Measurements from ENCODE around the gene CACNA2D3.

GRCh38 chr3:54134713-54135112, 12.4 kb downstream of the CACNA2D3 start:
- no peak for TF ChIP-seq CTCF (IDR thresholded peaks at IDR 0.05)
- TF ChIP-seq EZH2 (IDR thresholded peaks at IDR 0.05): no peak
